K562 (cell line): Measurements from ENCODE around the gene RACK1. TPM values are rescaled to one million over a fixed set of nuclear protein-coding genes. Genes with fewer than 3 reads are reported as not detected.

Experiments used
- BRF2 ChIP-seq: IDR thresholded peaks from 3 replicates; pipeline ENCODE4 v1.6.1; 2011; ENCODE audit warnings: borderline replicate concordance, mild to moderate bottlenecking; ENCODE audit not compliant: insufficient read length, insufficient read depth
- CHD7 ChIP-seq: fragments of 200-600 bp; sonication (generic); IDR thresholded peaks from one replicate; pipeline ENCODE4 v1.6.1; 2012; ENCODE audit warnings: mild to moderate bottlenecking, low read depth, low read length, inconsistent platforms
- EGR1 ChIP-seq: fragments of 450-650 bp; conservative IDR thresholded peaks from 2 replicates; pipeline ENCODE4 v1.6.1; 2017; ENCODE audit warnings: mild to moderate bottlenecking
- EWSR1 ChIP-seq: fragments of 450-650 bp; IDR thresholded peaks from 2 replicates; pipeline ENCODE4 v1.6.1; 2018; ENCODE audit warnings: borderline replicate concordance, mild to moderate bottlenecking, low read depth, moderate library complexity; ENCODE audit not compliant: partially characterized antibody
- HDAC1 ChIP-seq, 2 experiments: fragments of 450-650 bp; IDR thresholded peaks; 2 replicates each; pipeline ENCODE4 v1.6.1; 2016 to 2017; ENCODE audit warnings: inconsistent platforms in 1 of 2, mild to moderate bottlenecking in 1 of 2, moderate library complexity in 1 of 2
- KDM5B ChIP-seq: fragments of 200-600 bp; sonication (generic); IDR thresholded peaks from 2 replicates; pipeline ENCODE4 v1.6.1; 2012; ENCODE audit warnings: low read depth, mild to moderate bottlenecking, moderate library complexity, low read length, control low read depth, inconsistent platforms; ENCODE audit not compliant: insufficient replicate concordance
- MCM7 ChIP-seq, 2 experiments: fragments of 450-650 bp; IDR thresholded peaks; 2 replicates each; pipeline ENCODE4 v1.6.1; 2016 to 2018
- SP2 ChIP-seq: IDR thresholded peaks from 2 replicates; pipeline ENCODE4 v1.6.1; 2011; ENCODE audit warnings: mild to moderate bottlenecking, low read depth, low read length, moderate library complexity; ENCODE audit not compliant: poor library complexity, severe bottlenecking; ENCODE audit errors: extremely low read depth
- SPI1 ChIP-seq: IDR thresholded peaks from 2 replicates; pipeline ENCODE4 v1.6.1; 2011; ENCODE audit warnings: low read depth, low read length, control low read depth, borderline replicate concordance
- ZNF282 ChIP-seq: sonication (generic); formaldehyde crosslinking; IDR thresholded peaks from 2 replicates; pipeline ENCODE4 v1.8.1; 2023; ENCODE audit warnings: missing genetic modification reagents
- ZNF395 ChIP-seq: fragments of 200-800 bp; sonication (Bioruptor generic); IDR thresholded peaks from 2 replicates; pipeline ENCODE4 v1.6.1; 2017; ENCODE audit warnings: missing genetic modification characterization, missing compliant biosample characterization
- ZNF408 ChIP-seq: fragments of 250-450 bp; sonication (Bioruptor Pico); IDR thresholded peaks from 2 replicates; pipeline ENCODE4 v1.4.0; 2020; ENCODE audit warnings: low read depth, mild to moderate bottlenecking, moderate library complexity
- ZNF655 ChIP-seq: fragments of 250-450 bp; sonication (Bioruptor Pico); IDR thresholded peaks from 2 replicates; pipeline ENCODE4 v1.5.0; 2021
- polyA plus RNA-seq, 8 experiments: library from polyadenylated mRNA; depleted of rRNA in 4 of 8; stranded (reverse) in 5 of 8; unstranded in 3 of 8; fragments of >200 nt; fragmentation: Nextera tagmentation in 2 of 8; fragmentation: Illumina TruSeq in 1 of 8; extraction: Ambion mirVana in 2 of 8; extraction: Trizol in 1 of 8; gene quantifications; 2 replicates each; pipeline versions ENCODE4 v1.2.1 to v1.2.3, GENCODE V29; 2011 to 2014; ENCODE audit warnings: inconsistent platforms in 1 of 8, missing spikeins in 1 of 8
- total RNA-seq, 7 experiments: library from RNA; depleted of rRNA in 6 of 7; stranded (reverse); fragments of >200 nt in 6 of 7; fragmentation: Illumina TruSeq in 2 of 7; extraction: Trizol in 2 of 7; gene quantifications; 2 replicates each; pipeline versions ENCODE4 v1.2.1 to v1.2.3, GENCODE V29; 2011 to 2021; ENCODE audit warnings: low replicate concordance in 1 of 7

The RACK1 gene
- total and polyA plus RNA-seq, 9 of the 15 experiments (the other 6 are each of a cell fraction or from before 2014, with no cell fraction given), result 2,303 to 5,311 (median 3,833) TPM

- no peak for TF ChIP-seq BRF2
- no peak for TF ChIP-seq CHD7
- no peak for TF ChIP-seq EGR1
- no peak for TF ChIP-seq EWSR1
- TF ChIP-seq SP2, result no peak
- peak in 1 of 2 experiments; percentile 8; a peak in 2 of 4 replicates for TF ChIP-seq HDAC1 (IDR thresholded peaks at IDR 0.05)
- no peak for TF ChIP-seq ZNF395 (CRISPR knock-in tag)
- no peak for TF ChIP-seq ZNF408 (CRISPR knock-in tag)
- TF ChIP-seq ZNF282 (CRISPR knock-in tag), result no peak
- TF ChIP-seq MCM7 (IDR thresholded peaks at IDR 0.05), result no peak
- TF ChIP-seq ZNF655 (CRISPR knock-in tag), result no peak
- no peak for TF ChIP-seq KDM5B
- no peak for TF ChIP-seq SPI1
These were observed 26.0 kb downstream of the RACK1 start (continued) for GRCh38 chr5:181217803-181218062.
